GM18507 (cell line): Measurements from ENCODE around the gene HIPK2.
"Not testable (repeated sequence)": the region's sequence is repeated elsewhere in the genome, so short reads cannot be mapped to it uniquely, and the experiment has no call there.

Source experiments
- DNase-seq: peaks from one replicate; pipeline ENCODE4 v3.0.0; 2011; ENCODE audit warnings: low read depth; ENCODE audit not compliant: insufficient read length; ENCODE audit errors: extremely low spot score
- FAIRE-seq: peaks from 2 replicates; lab custom pipeline; 2011; peaks lifted over from hg19 to GRCh38; lab: Jason Lieb, UNC

Gene HIPK2

DNA sequence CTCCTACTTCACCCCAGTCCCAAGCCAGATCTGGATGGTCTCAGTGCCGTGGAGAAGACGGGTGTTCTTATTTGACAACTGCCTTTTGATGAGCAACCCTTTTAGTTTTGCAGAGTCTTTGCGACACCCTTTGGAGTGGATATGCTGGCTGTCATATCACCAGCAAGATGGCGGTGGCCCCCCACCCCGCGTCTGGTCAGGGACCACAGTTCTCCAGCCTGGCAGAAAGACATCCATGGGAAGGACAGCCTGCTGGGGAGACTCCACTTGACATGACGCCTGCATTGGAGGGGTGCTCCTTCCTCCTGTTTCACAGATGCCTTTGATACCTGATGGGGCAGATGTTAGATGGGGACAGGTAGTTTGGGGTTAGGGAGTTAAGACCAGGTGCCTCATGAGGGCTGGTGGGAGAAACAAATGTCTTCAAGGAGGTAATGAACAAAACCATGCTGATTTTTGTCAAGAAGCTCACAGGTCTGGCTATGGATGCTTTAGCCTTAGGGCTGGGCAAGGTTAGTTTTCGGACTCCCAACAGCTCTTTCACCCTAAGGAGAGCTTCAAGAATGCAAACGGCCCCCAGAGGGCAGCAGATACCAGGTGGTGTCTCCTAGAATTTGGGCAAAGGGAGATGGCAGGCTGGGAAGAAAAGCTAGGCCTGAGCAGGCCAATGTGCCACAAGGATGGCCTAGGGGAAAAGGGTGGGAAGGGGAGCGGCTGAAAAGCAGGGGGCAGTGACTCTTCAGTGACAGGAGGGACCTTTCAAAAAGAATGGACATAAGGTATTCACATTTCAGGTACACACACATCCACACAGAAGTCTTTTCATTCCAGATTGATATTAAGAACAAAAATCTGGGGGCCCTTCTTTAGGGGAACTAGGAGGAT is 159.1 kb downstream of the HIPK2 start:
- no peak for DNase-seq
- no peak for FAIRE-seq

GRCh38 chr7:139617074-139617473 is 160.7 kb downstream of the HIPK2 start:
- no peak for FAIRE-seq

DNA sequence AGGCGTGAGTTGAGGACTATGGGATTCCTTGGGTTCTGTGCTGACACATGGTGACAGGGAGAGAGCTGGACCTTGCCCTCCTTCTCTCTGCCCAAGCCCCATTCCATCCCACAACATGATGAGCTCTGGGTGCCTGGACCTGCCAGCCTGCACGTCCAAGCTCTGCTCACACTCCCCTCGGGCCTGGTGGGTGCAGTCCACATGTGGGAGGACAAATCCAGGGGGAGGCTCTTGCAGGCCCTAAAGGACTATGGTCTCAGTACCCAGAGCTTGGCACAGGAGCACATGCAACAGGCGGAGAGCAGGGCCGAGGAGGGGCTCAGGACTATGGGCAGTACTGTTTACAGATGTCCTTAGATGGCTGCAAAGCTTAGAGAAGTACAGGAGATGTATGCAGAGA is 162.9 kb downstream of the HIPK2 start:
- FAIRE-seq (no peak), DNase-seq (no peak)

More at GRCh38 chr7:139617074-139617473, 160.7 kb downstream of the HIPK2 start:
- no peak for DNase-seq

DNA sequence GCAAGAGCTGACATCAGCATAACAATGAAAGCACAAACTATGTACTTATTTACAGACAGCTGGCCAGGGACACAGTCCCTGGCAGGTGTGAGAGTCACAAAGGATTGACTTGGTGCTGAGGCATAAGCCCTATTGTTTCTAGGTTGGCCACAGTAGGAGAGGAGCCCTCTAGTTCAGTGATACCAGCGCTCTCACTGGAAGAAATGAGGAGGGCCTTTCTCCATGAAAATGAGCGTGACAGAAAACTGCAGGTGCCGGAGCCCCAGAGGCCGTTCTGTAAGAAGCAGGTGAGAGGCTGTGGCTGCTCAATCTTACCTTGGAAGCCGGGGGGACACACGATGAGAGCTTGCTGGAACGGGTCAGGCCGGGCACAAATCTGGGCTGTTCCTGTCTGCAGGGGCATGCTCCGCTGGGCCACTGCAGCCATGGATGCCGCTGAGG is 163.8 kb downstream of the HIPK2 start:
- no peak for DNase-seq
- FAIRE-seq = no peak

DNA sequence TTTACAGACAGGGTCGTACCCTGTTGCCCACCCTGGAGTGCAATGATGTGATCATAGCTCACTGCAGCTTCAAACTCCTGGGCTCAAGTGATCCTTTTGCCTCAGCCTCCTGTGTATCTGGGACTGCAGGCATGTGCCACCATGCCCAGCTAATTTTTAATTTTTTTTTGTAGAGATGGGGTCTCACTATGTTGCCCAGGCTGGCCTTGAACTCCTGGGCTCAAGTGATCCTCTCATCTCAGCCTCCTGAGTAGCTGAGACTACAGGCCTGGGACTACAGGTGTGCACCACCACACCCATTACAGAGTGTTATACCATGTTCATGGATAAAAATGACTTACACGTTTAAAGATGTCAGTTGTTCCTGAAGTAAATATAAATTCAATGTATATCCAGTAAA is 166.2 kb downstream of the HIPK2 start:
- DNase-seq, FAIRE-seq: not testable (repeated sequence)

DNA sequence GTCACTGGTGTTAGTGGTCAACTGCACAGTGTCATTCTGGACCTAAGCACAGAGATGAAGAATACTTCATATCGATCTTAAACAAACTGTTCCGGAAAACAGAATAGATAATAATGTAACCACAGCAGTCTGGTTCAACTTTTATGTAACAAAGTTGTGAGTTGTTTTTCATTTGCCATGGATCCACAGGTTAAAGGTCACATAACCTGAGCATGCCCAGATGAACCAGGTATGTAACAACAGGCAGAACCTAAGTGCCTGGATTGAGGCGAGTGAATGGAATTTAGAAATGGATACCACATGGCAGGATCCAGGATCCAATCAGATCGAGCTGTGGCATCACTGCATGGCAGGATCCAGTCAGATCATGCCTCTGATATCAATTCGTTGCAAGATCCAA is 167.2 kb downstream of the HIPK2 start:
- DNase-seq (no peak), FAIRE-seq (no peak)

- DNase-seq (no peak), FAIRE-seq (no peak)
These were observed 173.9 kb downstream of the HIPK2 start for GRCh38 chr7:139603896-139604295.

- DNase-seq = no peak
- no peak for FAIRE-seq
These were observed 174.5 kb downstream of the HIPK2 start for GRCh38 chr7:139603282-139603681.

GRCh38 chr7:139602143-139602722 is 175.6 kb downstream of the HIPK2 start:
- peak; percentile 64 for FAIRE-seq
- DNase-seq = no peak

DNA sequence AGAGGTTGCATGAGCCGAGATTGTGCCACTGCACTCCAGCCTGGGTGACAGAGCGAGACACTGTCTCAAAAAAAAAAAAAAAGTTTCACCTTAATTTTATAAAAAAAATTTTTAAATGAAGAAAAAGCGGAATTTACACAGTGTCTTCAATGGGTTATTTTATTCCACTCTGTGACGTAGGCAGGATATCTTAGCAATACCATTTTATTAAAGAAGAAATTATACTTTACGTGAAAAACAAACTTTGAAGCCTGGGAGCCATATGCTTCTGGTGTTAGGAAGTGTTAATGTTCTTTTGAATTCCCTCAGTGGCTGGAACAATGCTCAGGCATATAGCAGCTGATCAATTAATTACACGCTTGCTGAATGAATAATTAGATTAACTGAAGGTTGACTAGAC is 176.6 kb downstream of the HIPK2 start:
- FAIRE-seq (no peak), DNase-seq (no peak)

GRCh38 chr7:139600306-139600705 is 177.5 kb downstream of the HIPK2 start:
- DNase-seq (no peak), FAIRE-seq (no peak)

GRCh38 chr7:139598642-139599041 is 179.2 kb downstream of the HIPK2 start:
- DNase-seq = no peak
- FAIRE-seq = no peak

DNA sequence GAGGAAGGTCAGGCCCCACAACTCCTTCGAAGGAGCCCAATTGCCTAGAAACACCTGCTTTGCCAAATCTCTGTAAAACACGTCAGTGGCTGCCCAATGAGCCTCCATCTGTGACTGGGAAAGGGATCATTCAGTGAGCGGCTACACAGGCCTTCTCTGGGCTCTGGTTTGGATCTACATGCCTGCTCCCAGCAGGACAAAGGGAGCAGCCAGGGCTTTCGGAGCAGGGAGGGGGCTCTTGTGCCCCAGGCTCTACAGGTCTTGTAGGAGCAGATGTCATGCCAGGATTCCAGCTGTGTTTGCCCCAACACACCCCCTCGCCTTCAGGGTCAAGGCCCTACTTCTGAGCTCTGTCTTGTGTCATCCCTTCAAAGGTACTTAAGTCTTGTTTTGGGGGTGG is 180.8 kb downstream of the HIPK2 start:
- DNase-seq (no peak), FAIRE-seq (no peak)

GRCh38 chr7:139596626-139597025 is 181.2 kb downstream of the HIPK2 start:
- no peak for FAIRE-seq
- no peak for DNase-seq

GRCh38 chr7:139595806-139596205 is 182.0 kb downstream of the HIPK2 start:
- FAIRE-seq = no peak

DNA sequence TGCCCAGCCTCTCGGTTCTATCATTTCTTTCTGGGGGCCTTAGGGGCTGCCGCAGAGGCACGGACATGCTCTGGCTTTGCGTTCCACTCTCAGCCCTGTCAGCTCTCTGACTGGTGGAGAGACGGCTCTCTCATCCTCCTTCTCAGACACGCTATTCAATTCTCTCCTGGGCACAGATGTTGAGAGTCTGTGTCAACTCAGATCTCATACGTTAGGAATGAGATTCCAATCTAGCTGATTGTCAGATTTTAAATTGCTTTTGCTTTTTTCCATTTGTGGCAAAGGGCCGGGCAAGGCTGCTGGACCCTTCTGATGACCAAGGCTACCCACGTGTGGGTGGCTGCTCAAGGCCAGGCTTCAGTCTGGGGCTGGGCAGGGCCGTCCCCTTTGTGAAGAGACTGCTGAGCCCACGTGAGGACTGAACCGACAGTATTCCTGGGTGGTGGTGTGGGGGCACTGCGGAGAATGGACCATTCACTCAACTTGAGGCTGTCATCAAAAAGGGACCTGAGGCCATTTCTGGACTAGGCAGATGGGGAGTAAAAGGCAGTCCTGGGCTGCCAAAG is 182.8 kb downstream of the HIPK2 start:
- FAIRE-seq (no peak), DNase-seq (no peak)

More at GRCh38 chr7:139595806-139596205, 182.0 kb downstream of the HIPK2 start:
- DNase-seq = no peak

GRCh38 chr7:139594090-139594489 is 183.7 kb downstream of the HIPK2 start:
- DNase-seq (no peak), FAIRE-seq (no peak)

- FAIRE-seq (no peak), DNase-seq (no peak)
These were observed 184.9 kb downstream of the HIPK2 start for GRCh38 chr7:139592801-139593461.

DNA sequence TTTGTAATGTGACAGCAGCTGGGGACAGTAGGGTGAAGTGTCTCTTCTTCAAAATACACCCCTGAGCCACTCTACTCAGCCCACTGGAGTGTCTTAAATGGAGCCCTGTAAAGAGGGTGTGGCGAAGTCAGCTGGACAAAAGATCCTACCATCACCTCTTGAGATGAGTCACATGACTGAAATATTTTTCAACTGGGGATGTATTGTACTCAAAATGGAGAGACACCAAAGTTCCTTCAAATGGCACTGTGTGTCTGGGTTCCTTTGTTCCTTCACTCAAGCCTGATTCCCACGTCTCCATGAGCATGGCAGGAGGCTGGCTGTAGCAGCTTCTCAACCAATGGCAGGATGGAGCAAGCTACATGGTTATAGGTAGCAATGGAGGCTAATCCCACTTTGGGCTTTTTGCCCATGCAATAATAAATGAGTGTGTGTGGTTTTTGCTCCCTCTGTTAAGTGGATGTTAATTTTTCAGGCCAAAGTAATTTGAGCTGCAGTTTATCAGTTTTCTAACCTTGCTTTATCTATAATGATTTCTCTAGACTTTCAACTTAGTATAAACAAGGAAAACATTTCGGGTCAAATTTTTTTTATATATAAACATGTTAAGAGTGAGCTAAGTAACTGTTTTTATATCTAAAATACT is 186.1 kb downstream of the HIPK2 start:
- DNase-seq = no peak
- FAIRE-seq = no peak

DNA sequence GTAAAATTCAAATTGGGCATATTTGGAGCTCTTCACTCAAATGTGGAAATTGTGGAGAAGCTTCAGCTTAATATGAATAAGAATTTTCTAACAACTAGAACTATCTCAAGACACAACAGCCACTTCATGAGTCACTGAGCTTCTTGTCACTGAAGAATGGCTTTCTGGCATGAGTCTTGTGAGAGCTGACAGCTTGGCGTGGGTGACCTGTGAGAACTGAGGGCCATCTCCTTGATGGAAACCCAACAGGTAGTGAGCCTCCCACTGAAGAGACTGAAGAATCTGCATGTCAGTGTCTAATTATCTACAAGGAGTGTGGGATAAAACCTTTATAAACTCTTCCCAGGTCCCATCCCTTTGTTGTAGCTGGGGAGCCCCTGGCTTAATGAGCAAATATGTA is 188.3 kb downstream of the HIPK2 start:
- no peak for DNase-seq
- FAIRE-seq = no peak
